ENCODE data around the gene HIGD1C.

- TF ChIP-seq CTCF (IDR thresholded peaks at IDR 0.05): no peak
- TF ChIP-seq, protein P1, sequence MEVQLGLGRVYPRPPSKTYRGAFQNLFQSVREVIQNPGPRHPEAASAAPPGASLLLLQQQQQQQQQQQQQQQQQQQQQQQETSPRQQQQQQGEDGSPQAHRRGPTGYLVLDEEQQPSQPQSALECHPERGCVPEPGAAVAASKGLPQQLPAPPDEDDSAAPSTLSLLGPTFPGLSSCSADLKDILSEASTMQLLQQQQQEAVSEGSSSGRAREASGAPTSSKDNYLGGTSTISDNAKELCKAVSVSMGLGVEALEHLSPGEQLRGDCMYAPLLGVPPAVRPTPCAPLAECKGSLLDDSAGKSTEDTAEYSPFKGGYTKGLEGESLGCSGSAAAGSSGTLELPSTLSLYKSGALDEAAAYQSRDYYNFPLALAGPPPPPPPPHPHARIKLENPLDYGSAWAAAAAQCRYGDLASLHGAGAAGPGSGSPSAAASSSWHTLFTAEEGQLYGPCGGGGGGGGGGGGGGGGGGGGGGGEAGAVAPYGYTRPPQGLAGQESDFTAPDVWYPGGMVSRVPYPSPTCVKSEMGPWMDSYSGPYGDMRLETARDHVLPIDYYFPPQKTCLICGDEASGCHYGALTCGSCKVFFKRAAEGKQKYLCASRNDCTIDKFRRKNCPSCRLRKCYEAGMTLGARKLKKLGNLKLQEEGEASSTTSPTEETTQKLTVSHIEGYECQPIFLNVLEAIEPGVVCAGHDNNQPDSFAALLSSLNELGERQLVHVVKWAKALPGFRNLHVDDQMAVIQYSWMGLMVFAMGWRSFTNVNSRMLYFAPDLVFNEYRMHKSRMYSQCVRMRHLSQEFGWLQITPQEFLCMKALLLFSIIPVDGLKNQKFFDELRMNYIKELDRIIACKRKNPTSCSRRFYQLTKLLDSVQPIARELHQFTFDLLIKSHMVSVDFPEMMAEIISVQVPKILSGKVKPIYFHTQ (CRISPR knock-in tag; IDR thresholded peaks at IDR 0.05): no peak
- no peak for TF ChIP-seq ELF4 (CRISPR knock-in tag; IDR thresholded peaks at IDR 0.05; ENCODE audit: low read depth)
- no peak for TF ChIP-seq NFYB (CRISPR knock-in tag; conservative IDR thresholded peaks at IDR 0.05; ENCODE audit: low read depth)
- TF ChIP-seq JUN (CRISPR knock-in tag; IDR thresholded peaks at IDR 0.05): no peak
- TF ChIP-seq PRRX2 (CRISPR knock-in tag; IDR thresholded peaks at IDR 0.05): no peak
Observed at GRCh38 chr12:50992819-50993218, 40.5 kb downstream of the HIGD1C start.

All from WTC11 (cell line).